H9 (cell line): ENCODE measurements around the gene CTNNBL1. TPM values are rescaled to one million over a fixed set of nuclear protein-coding genes. Genes with fewer than 3 reads are reported as not detected.

ENCODE experiments used
- DNase-seq: peaks from one replicate; pipeline ENCODE4 v3.0.0-alpha.2; 2017
- H2AFZ ChIP-seq: one replicate; pipeline ENCODE4 v1.6.1; 2013; ENCODE audit warnings: mild to moderate bottlenecking, low read length, control low read depth, moderate library complexity
- H2AK5ac ChIP-seq: 2 replicates; pipeline ENCODE4 v1.6.1; 2013; ENCODE audit warnings: low read length, control low read depth, mixed read lengths; ENCODE audit not compliant: insufficient read length
- H2BK120ac ChIP-seq: one replicate; pipeline ENCODE4 v1.6.1; 2013; ENCODE audit warnings: low read depth, mild to moderate bottlenecking, low read length, control low read depth, inconsistent platforms; ENCODE audit not compliant: poor library complexity, severe bottlenecking
- H2BK12ac ChIP-seq: 2 replicates; pipeline ENCODE4 v1.6.1; 2013; ENCODE audit warnings: low read length, control low read depth, mixed read lengths, low read depth; ENCODE audit not compliant: insufficient read length
- H2BK15ac ChIP-seq: 2 replicates; pipeline ENCODE4 v1.6.1; 2013; ENCODE audit warnings: low read depth, low read length, control low read depth
- H2BK20ac ChIP-seq: one replicate; pipeline ENCODE4 v1.6.1; 2013; ENCODE audit warnings: low read depth, mild to moderate bottlenecking, low read length, control low read depth, inconsistent platforms; ENCODE audit not compliant: poor library complexity, severe bottlenecking
- H2BK5ac ChIP-seq: 2 replicates; pipeline ENCODE4 v1.6.1; 2013; ENCODE audit warnings: low read length, control low read depth, mixed read lengths; ENCODE audit not compliant: insufficient read length
- H3K14ac ChIP-seq: 2 replicates; pipeline ENCODE4 v1.6.1; 2013; ENCODE audit warnings: low read length, control low read depth; ENCODE audit not compliant: insufficient read depth
- H3K18ac ChIP-seq: 2 replicates; pipeline ENCODE4 v1.6.1; 2013; ENCODE audit warnings: low read depth, mild to moderate bottlenecking, mixed read lengths, low read length, control low read depth; ENCODE audit not compliant: insufficient read length
- H3K23ac ChIP-seq: 2 replicates; pipeline ENCODE4 v1.6.1; 2013; ENCODE audit warnings: low read length, control low read depth, mixed read lengths, low read depth; ENCODE audit not compliant: insufficient read length
- H3K23me2 ChIP-seq: 2 replicates; pipeline ENCODE4 v1.6.1; 2013; ENCODE audit warnings: low read depth, mild to moderate bottlenecking, mixed read lengths, low read length, control low read depth; ENCODE audit not compliant: insufficient read length, poor library complexity, severe bottlenecking
- H3K27ac ChIP-seq: 2 replicates; pipeline ENCODE4 v1.5.1; 2013; ENCODE audit warnings: low read length, control low read depth, mixed read lengths, low read depth; ENCODE audit not compliant: insufficient read length
- H3K27me3 ChIP-seq: 2 replicates; pipeline ENCODE4 v1.6.1; 2013; ENCODE audit warnings: low read length, control low read depth, inconsistent platforms; ENCODE audit not compliant: insufficient read depth
- H3K4ac ChIP-seq: 2 replicates; pipeline ENCODE4 v1.6.1; 2013; ENCODE audit warnings: low read depth, mild to moderate bottlenecking, control low read depth, inconsistent platforms, low read length, moderate library complexity
- H3K4me1 ChIP-seq: 2 replicates; pipeline ENCODE4 v1.6.1; 2013; ENCODE audit warnings: low read length, control low read depth, inconsistent platforms; ENCODE audit not compliant: insufficient read depth
- H3K4me2 ChIP-seq: 2 replicates; pipeline ENCODE4 v1.6.1; 2013; ENCODE audit warnings: low read length, control low read depth, mixed read lengths; ENCODE audit not compliant: insufficient read length, insufficient read depth
- H3K56ac ChIP-seq: 2 replicates; pipeline ENCODE4 v1.6.1; 2013; ENCODE audit warnings: low read depth, mild to moderate bottlenecking, mixed read lengths, low read length, control low read depth; ENCODE audit not compliant: insufficient read length
- H3K79me1 ChIP-seq: 2 replicates; pipeline ENCODE4 v1.6.1; 2013; ENCODE audit warnings: low read depth, mild to moderate bottlenecking, moderate library complexity, low read length, control low read depth, inconsistent platforms; ENCODE audit not compliant: insufficient read depth, poor library complexity, severe bottlenecking
- H3K79me2 ChIP-seq: 2 replicates; pipeline ENCODE4 v1.6.1; 2013; ENCODE audit warnings: low read length, control low read depth, inconsistent platforms; ENCODE audit not compliant: insufficient read depth
- H3K9ac ChIP-seq: 2 replicates; pipeline ENCODE4 v1.6.1; 2013; ENCODE audit warnings: low read length, control low read depth, mixed read lengths; ENCODE audit not compliant: insufficient read length; ENCODE audit errors: extremely low read depth
- H3K9me3 ChIP-seq: one replicate; pipeline ENCODE4 v1.6.1; 2013; ENCODE audit warnings: low read depth, low read length, inconsistent platforms; ENCODE audit not compliant: control insufficient read depth
- H3T11ph ChIP-seq: one replicate; pipeline ENCODE4 v1.6.1; 2013; ENCODE audit warnings: mild to moderate bottlenecking, low read length, control low read depth, inconsistent platforms
- H4K20me1 ChIP-seq: one replicate; pipeline ENCODE4 v1.6.1; 2013; ENCODE audit not compliant: control insufficient read depth, insufficient read length, insufficient read depth
- H4K5ac ChIP-seq: 2 replicates; pipeline ENCODE4 v1.6.1; 2013; ENCODE audit warnings: low read depth, mild to moderate bottlenecking, mixed read lengths, low read length, control low read depth; ENCODE audit not compliant: insufficient read length
- H4K8ac ChIP-seq: replicated peaks from 2 replicates; pipeline ENCODE4 v1.6.1; 2013; ENCODE audit warnings: low read length, control low read depth, mixed read lengths, low read depth; ENCODE audit not compliant: insufficient read length
- H4K91ac ChIP-seq: 2 replicates; pipeline ENCODE4 v1.6.1; 2013; ENCODE audit warnings: low read depth, mild to moderate bottlenecking, moderate library complexity, mixed read lengths, low read length, control low read depth; ENCODE audit not compliant: insufficient read length
- H3K27ac Mint-ChIP-seq, 3 experiments: 2 replicates in 2 of 3; 3 replicates in 1 of 3; pipeline ENCODE4 v1.8.0; 2020 to 2021; ENCODE audit warnings: mixed read lengths in 3 of 3, mild to moderate bottlenecking in 1 of 3, moderate library complexity in 1 of 3
- H3K27me3 Mint-ChIP-seq: 2 replicates; pipeline ENCODE4 v1.8.0; 2021; ENCODE audit warnings: low read depth, mild to moderate bottlenecking, moderate library complexity, mixed read lengths
- H3K36me3 Mint-ChIP-seq, 3 experiments: 2 replicates in 2 of 3; 3 replicates in 1 of 3; pipeline ENCODE4 v1.8.0; 2020 to 2021; ENCODE audit warnings: low read depth in 3 of 3, mixed read lengths in 3 of 3; ENCODE audit not compliant: insufficient read depth in 1 of 3
- H3K4me1 Mint-ChIP-seq, 2 experiments: 2 replicates each; pipeline ENCODE4 v1.8.0; 2020; ENCODE audit warnings: mixed read lengths in 2 of 2
- H3K4me3 Mint-ChIP-seq, 2 experiments: 2 replicates in 1 of 2; 3 replicates in 1 of 2; pipeline ENCODE4 v1.8.0; 2020 to 2021; ENCODE audit warnings: mild to moderate bottlenecking in 2 of 2, mixed read lengths in 2 of 2, moderate library complexity in 1 of 2
- H3K9me3 Mint-ChIP-seq, 2 experiments: 2 replicates in 1 of 2; 3 replicates in 1 of 2; pipeline ENCODE4 v1.8.0; 2020; ENCODE audit warnings: mild to moderate bottlenecking in 2 of 2, mixed read lengths in 2 of 2, moderate library complexity in 1 of 2
- CTCF ChIP-seq: fragments of 200-600 bp; sonication (generic); conservative IDR thresholded peaks from 3 replicates; pipeline ENCODE4 v1.8.0; 2021; ENCODE audit warnings: antibody characterized with exemption, mild to moderate bottlenecking
- WGBS: extraction: QIAGEN DNeasy Blood & Tissue Kit; methylation state at CpG from one replicate; pipeline ENCODE4 v1.1.7; 2013; ENCODE audit warnings: missing lambda C conversion rate, low lambda C conversion rate, mixed read lengths; ENCODE audit not compliant: insufficient read length; ENCODE audit errors: extremely low coverage; 5-methylcytosine and 5-hydroxymethylcytosine counted together
- total RNA-seq: library from RNA; stranded (reverse); gene quantifications from 2 replicates; pipeline ENCODE4 v1.2.1, GENCODE V29; 2021

Gene CTNNBL1
- total RNA-seq, 1 experiment from 2014 or later = 67.2 TPM

DNA sequence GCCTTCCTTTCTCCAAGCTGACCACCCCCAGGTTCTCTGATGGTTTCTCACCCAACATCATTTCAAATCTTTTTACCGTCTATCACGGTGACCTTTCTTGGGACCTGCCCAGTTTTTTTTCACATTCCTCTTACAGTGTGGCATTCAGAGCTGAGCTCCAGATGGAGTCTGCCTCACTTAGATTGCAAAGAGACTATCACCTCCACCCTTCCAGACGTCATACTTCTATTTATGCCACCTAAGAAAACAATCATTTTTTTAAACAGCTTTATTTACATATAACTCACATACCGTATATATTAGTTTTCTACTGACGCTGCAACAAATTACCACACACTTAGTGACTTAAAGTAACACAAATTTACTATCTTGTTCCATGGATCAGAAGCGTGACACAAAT, 32.3 kb upstream of the CTNNBL1 start:
- no peak overlapping the region for H3K18ac ChIP-seq
- H3K27ac ChIP-seq = no peak overlapping the region
- H3K9me3 Mint-ChIP-seq = peaks cover 4 to 8% of the 10 kb centered on the region in 2 experiments; a peak in 4 of 5 replicates
- no peak overlapping the region for H3T11ph ChIP-seq
- H3K36me3 Mint-ChIP-seq = peaks cover 0 to 5% (median 0%) of the 10 kb centered on the region in 3 experiments; a peak in 2 of 7 replicates
- H3K27me3 Mint-ChIP-seq = no peaks in the 10 kb centered on the region; the same call in none of the 2 replicates
- H2BK120ac ChIP-seq = no peak overlapping the region
- H3K14ac ChIP-seq = no peak overlapping the region
- H3K4me1 Mint-ChIP-seq = peaks cover 11 to 12% of the 10 kb centered on the region in 2 experiments
- WGBS = 100% methylated on average over 2 of the region's 6 CpGs
- H3K9me3 ChIP-seq = no peaks in the 10 kb centered on the region
- H3K79me2 ChIP-seq = no peaks in the 10 kb centered on the region
- no peak overlapping the region for H2BK20ac ChIP-seq
- H2AK5ac ChIP-seq = no peak overlapping the region
- no peak for TF ChIP-seq CTCF
- H3K23me2 ChIP-seq = no peaks in the 10 kb centered on the region
- no peaks in the 10 kb centered on the region for H3K27me3 ChIP-seq
- H4K8ac ChIP-seq = no peak overlapping the region
- no peak overlapping the region for H3K9ac ChIP-seq
- no peak overlapping the region for H2BK12ac ChIP-seq
- no peak overlapping the region for H3K4me2 ChIP-seq
- no peak overlapping the region for H2AFZ ChIP-seq
- no peak overlapping the region for H3K4ac ChIP-seq
- no peak overlapping the region for H3K56ac ChIP-seq
- no peak overlapping the region for H3K27ac Mint-ChIP-seq
- no peak overlapping the region for H2BK15ac ChIP-seq
- no peak overlapping the region for H3K4me3 Mint-ChIP-seq
- no peak overlapping the region for H4K91ac ChIP-seq
- H4K20me1 ChIP-seq = no peaks in the 10 kb centered on the region
- no peak overlapping the region for H3K23ac ChIP-seq
- H3K79me1 ChIP-seq = no peaks in the 10 kb centered on the region
- no peak overlapping the region for H4K5ac ChIP-seq
- peaks cover 8% of the 10 kb centered on the region; the same call in 1 of the 2 replicates for H3K4me1 ChIP-seq
- H2BK5ac ChIP-seq = no peak overlapping the region
- no peak for DNase-seq
